Endometrial microvascular endothelial cells (primary cell): ENCODE data around the gene RUNX3. TPM values are rescaled to one million over a fixed set of nuclear protein-coding genes. Genes with fewer than 3 reads are reported as not detected.

Source experiments
- in situ Hi-C: cut with HindIII; loops from 2 replicates; pipeline ENCODE4 v1.10.0; 2017; ENCODE audit warnings: low sequenced_read_pairs, low pct_unique_long_range_greater_than_20kb; ENCODE audit errors: inconsistent ontology term
- total RNA-seq: library from RNA; depleted of rRNA; stranded (reverse); fragments of >200 nt; gene quantifications from one replicate; pipeline ENCODE4 v1.2.3, GENCODE V29; 2015; ENCODE audit errors: inconsistent ontology term

Gene RUNX3
- total RNA-seq, 1 donor from 2014 or later: not detected

- in situ Hi-C loops: no loop called here
Measured at GRCh38 chr1:24859063-24860010, 70.7 kb downstream of the RUNX3 start.

- in situ Hi-C loops: no loop called here
Measured at GRCh38 chr1:24858277-24858676, 71.8 kb downstream of the RUNX3 start.

GRCh38 chr1:24857507-24858133 is 72.5 kb downstream of the RUNX3 start:
- in situ Hi-C loops: no loop called here

GRCh38 chr1:24856787-24857506 is 73.1 kb downstream of the RUNX3 start:
- in situ Hi-C loops: no loop called here

GRCh38 chr1:24855474-24855873 is 74.6 kb downstream of the RUNX3 start:
- in situ Hi-C loops: no loop called here

GRCh38 chr1:24853649-24854048 is 76.4 kb downstream of the RUNX3 start:
- in situ Hi-C loops: no loop called here

GRCh38 chr1:24850328-24850920 is 79.7 kb downstream of the RUNX3 start:
- in situ Hi-C loops: no loop called here

- in situ Hi-C loops: no loop called here
Measured at GRCh38 chr1:24849672-24850295, 80.3 kb downstream of the RUNX3 start.

Other genes starting within 250 kb of the RUNX3 start
- 565 TPM for gene CLIC4, start 184.8 kb downstream of the RUNX3 start, total RNA-seq